GM18505 (cell line): ENCODE measurements around the gene GRIN3A.

ENCODE experiments used
- ATAC-seq: cut with Tn5 transposase; IDR thresholded peaks from one replicate; pipeline ENCODE4 v1.9.1; 2021; ENCODE audit not compliant: unreplicated experiment
- POLR2A ChIP-seq: IDR thresholded peaks from 4 replicates; pipeline ENCODE4 v1.6.1; 2011; ENCODE audit warnings: borderline replicate concordance; ENCODE audit not compliant: insufficient read depth, insufficient read length; ENCODE audit errors: extremely low read depth

GRIN3A gene

GRCh38 chr9:101530076-101530711 is 208.3 kb downstream of the GRIN3A start:
- TF ChIP-seq POLR2A = no peak
- ATAC-seq = peak; percentile 39

GRCh38 chr9:101528015-101528414 is 210.4 kb downstream of the GRIN3A start:
- ATAC-seq = no peak
- no peak for TF ChIP-seq POLR2A

- ATAC-seq = no peak
- TF ChIP-seq POLR2A = no peak
These were observed 211.4 kb downstream of the GRIN3A start for GRCh38 chr9:101527066-101527465.

- TF ChIP-seq POLR2A = no peak
- no peak for ATAC-seq
These were observed 214.1 kb downstream of the GRIN3A start for GRCh38 chr9:101524371-101524770.
